GM21360 (cell line): ENCODE measurements around the gene OSTC.

ENCODE experiments used
- ATAC-seq: cut with Tn5 transposase; IDR thresholded peaks from one replicate; pipeline ENCODE4 v1.9.1; 2021; ENCODE audit warnings: mild to moderate bottlenecking, moderate library complexity; ENCODE audit not compliant: unreplicated experiment

The OSTC gene

GRCh38 chr4:108644237-108644636, 6.2 kb upstream of the OSTC start:
- no peak for ATAC-seq

- no peak for ATAC-seq
Observed at GRCh38 chr4:108646706-108647105, 3.7 kb upstream of the OSTC start.

GRCh38 chr4:108649863-108650211, 562 bp upstream of the OSTC start:
- peak; percentile 6 for ATAC-seq

- no peak for ATAC-seq
Observed at GRCh38 chr4:108651014-108651791, 804 bp downstream of the OSTC start.

GRCh38 chr4:108662629-108663028, 12.2 kb downstream of the OSTC start:
- ATAC-seq: no peak

- no peak for ATAC-seq
Observed at GRCh38 chr4:108674356-108674977, 24.1 kb downstream of the OSTC start.

- ATAC-seq: no peak
Observed at GRCh38 chr4:108681321-108681809, 31.0 kb downstream of the OSTC start.

GRCh38 chr4:108683479-108683878, 33.1 kb downstream of the OSTC start:
- ATAC-seq: no peak

- no peak for ATAC-seq
Observed at GRCh38 chr4:108685036-108685686, 34.8 kb downstream of the OSTC start.

GRCh38 chr4:108690738-108691137, 40.3 kb downstream of the OSTC start:
- ATAC-seq: no peak

GRCh38 chr4:108693211-108693610, 42.8 kb downstream of the OSTC start:
- no peak for ATAC-seq

GRCh38 chr4:108693819-108694218, 43.4 kb downstream of the OSTC start:
- no peak for ATAC-seq

GRCh38 chr4:108694423-108694822, 44.0 kb downstream of the OSTC start:
- ATAC-seq: no peak

GRCh38 chr4:108695062-108695461, 44.7 kb downstream of the OSTC start:
- no peak for ATAC-seq

GRCh38 chr4:108696160-108696559, 45.8 kb downstream of the OSTC start:
- no peak for ATAC-seq

- no peak for ATAC-seq
Observed at GRCh38 chr4:108700081-108700757, 49.8 kb downstream of the OSTC start.

GRCh38 chr4:108702960-108703359, 52.6 kb downstream of the OSTC start:
- ATAC-seq: no peak

- no peak for ATAC-seq
Observed at GRCh38 chr4:108703370-108703769, 53.0 kb downstream of the OSTC start.

GRCh38 chr4:108703966-108704365, 53.6 kb downstream of the OSTC start:
- no peak for ATAC-seq

- ATAC-seq: no peak
Observed at GRCh38 chr4:108706289-108706688, 55.9 kb downstream of the OSTC start.

- no peak for ATAC-seq
Observed at GRCh38 chr4:108709234-108709633, 58.8 kb downstream of the OSTC start.
